ENCODE data around the gene DRC1. TPM values are rescaled to one million over a fixed set of nuclear protein-coding genes. Genes with fewer than 3 reads are reported as not detected.

DRC1 gene
- total RNA-seq, 1 experiment from 2014 or later, result 0.20 TPM

DNA sequence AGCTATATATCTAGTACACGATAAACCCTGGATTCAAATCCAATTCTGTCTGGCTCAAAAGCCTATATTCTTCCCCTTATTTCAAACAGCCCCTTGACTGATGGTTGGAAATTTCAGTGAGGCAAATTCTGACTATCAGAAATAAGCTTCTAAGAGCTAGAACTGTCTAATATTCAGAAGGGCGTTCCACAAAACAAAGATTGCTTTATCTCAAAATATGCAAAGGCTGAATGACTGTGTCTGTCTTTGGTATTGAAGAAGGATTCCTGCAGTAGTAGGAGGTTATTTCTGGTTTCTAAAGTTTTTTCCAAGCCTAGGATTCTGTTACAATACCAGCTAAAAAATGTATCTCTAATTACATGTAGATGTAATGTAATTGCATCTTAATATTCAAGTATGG, 31.1 kb downstream of the DRC1 start:
- no peak for DNase-seq (ENCODE audit: low read depth)
- in situ Hi-C loops (cut with HindIII; ENCODE audit: low pct_unique_long_range_greater_than_20kb, low sequenced_read_pairs), result no loop called here

DNA sequence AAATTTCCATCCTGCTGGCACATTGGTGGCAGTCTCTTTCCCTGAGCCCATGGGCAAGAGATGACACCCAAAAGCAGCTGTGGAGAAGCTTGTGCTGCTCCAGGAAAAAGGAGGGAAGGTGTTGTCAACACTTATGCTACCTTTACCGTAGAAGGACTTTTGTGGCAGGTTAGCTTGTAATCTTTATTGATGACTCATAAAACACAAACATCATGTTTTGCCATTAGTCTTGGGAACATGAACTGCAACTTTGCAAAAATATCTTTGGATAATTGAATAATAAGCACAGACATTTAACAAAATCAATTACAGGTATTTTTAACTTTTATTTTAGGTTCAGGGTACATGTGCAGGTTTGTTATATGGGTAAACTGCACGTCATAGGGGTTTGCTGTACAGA, 33.4 kb downstream of the DRC1 start:
- DNase-seq (ENCODE audit: low read depth), result no peak

DNA sequence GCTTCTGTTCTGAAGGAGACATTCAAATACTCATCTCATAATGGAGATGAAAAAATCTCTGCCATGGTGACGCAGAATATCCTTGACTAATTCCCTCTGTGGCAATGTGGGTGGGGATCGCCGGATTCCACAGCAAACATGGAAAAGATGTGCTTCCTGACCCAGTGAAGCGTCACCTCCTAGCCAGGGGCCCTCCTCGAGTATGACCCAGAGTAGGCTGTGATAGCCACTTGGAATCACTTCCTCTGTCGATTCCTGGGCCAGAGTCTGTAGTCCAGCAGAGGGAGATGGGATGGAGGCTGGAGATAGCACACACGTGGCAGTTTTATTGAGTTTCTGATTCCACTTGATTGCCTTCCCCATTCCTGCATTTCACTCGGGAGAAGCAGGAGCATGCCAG, 36.8 kb downstream of the DRC1 start:
- peak; percentile 78 for DNase-seq (ENCODE audit: low read depth)
- in situ Hi-C loops (cut with HindIII; ENCODE audit: low pct_unique_long_range_greater_than_20kb, low sequenced_read_pairs), result no loop called here

More for the DNA sequence above, 33.4 kb downstream of the DRC1 start:
- in situ Hi-C loops (cut with HindIII; ENCODE audit: low pct_unique_long_range_greater_than_20kb, low sequenced_read_pairs), result no loop called here

DNA sequence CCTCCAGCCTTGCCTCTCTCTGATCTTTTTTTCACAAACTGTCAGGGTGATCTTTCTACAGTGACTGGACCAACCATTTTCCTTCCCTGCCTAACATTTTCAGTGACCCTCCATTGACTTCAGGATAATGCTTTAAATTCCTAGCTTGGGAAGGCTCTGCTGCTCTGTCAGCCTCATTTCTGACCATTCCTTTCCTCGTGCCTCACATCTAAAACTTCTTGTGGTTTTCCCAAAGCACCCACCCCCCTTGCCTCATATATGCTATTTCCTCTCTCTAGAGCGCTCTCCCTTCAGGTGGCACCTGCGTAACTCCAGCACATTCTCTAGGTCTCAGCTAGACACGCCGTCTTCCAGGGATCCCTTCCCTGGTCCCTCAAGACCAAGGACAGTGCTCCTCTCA, 37.2 kb downstream of the DRC1 start:
- no peak for DNase-seq (ENCODE audit: low read depth)
- in situ Hi-C loops (cut with HindIII; ENCODE audit: low pct_unique_long_range_greater_than_20kb, low sequenced_read_pairs), result no loop called here

DNA sequence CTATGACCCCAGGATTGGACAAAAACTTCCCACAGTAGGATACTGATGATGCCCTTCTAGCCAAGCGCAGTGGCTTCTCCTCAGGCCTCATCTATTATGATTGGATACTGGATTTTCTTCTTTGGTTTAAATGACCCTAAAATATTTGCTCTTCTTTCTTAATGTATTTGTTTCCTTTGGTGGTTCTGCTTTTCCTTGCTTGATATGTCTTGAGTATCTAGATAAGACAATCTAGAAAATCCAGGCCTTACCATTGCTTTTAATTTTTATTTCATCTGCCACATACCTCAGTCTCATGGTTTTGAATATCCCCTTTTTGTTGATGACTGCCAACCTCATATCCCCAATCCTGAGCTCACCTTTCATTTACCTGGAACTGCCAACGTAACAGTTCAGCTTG, 40.6 kb downstream of the DRC1 start:
- DNase-seq (ENCODE audit: low read depth), result no peak
- in situ Hi-C loops (cut with HindIII; ENCODE audit: low pct_unique_long_range_greater_than_20kb, low sequenced_read_pairs), result no loop called here

DNA sequence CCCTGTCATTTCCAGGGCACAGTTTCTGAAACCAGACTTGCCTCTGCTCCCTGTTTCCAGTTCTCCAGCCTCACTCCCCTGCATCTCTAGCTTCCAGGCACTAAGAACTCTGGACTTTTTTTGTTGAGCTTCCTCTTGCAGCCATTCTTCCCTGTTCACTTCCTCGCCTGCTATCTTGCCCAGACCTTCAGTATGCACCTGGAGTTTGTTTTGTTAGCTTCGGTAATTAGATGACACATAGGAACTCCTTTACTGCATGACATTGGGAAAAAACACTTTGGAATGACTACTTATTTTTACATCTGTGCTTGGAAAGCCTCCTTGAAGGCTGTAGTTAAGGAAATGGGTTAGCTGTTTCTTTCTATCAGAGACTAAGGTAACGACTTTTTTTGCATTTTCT, 41.0 kb downstream of the DRC1 start:
- in situ Hi-C loops (cut with HindIII; ENCODE audit: low pct_unique_long_range_greater_than_20kb, low sequenced_read_pairs), result no loop called here
- peak; percentile 55 for DNase-seq (ENCODE audit: low read depth)

DNA sequence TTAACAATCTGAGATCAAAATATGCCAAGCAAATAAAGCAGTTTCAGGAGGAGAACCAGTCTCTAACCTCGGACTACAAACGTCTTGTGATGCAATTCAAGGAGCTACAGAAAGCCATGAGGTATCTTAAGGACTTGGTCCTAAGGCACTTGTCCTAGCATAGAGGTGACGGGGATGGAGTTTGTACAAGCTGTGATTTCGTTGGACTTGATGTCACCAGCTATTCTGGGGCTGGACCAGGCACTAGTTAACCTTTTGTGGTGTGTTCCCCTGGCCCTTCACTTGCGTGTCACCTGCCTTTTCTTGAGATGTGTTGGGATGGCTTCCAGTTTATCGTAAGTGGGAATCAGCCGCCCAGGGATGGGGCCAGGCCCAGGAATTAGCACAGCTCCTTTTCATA, 42.5 kb downstream of the DRC1 start:
- in situ Hi-C loops (cut with HindIII; ENCODE audit: low pct_unique_long_range_greater_than_20kb, low sequenced_read_pairs), result no loop called here
- no peak for DNase-seq (ENCODE audit: low read depth)

DNA sequence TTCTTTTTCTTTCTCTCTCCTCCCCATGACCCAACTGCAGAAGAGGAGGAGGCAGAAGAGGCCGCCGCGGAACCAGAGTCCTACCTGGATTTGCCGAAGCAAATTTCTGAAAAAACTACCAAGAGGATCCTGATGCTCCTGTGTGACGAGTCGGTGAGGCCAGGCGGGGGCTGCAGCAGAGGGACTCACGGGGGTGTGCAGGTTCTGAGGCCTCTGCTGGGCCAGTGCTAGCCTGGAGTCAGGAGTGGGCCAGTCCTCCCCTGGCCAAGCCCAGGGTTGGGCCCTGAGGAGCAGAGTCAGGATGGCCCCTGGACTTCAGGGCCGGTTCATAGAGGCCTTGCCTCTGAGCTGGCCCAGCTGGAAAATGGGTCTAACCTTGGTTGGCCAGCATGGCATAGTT, 46.9 kb downstream of the DRC1 start:
- DNase-seq (ENCODE audit: low read depth), result no peak
- in situ Hi-C loops (cut with HindIII; ENCODE audit: low pct_unique_long_range_greater_than_20kb, low sequenced_read_pairs), result no loop called here

DNA sequence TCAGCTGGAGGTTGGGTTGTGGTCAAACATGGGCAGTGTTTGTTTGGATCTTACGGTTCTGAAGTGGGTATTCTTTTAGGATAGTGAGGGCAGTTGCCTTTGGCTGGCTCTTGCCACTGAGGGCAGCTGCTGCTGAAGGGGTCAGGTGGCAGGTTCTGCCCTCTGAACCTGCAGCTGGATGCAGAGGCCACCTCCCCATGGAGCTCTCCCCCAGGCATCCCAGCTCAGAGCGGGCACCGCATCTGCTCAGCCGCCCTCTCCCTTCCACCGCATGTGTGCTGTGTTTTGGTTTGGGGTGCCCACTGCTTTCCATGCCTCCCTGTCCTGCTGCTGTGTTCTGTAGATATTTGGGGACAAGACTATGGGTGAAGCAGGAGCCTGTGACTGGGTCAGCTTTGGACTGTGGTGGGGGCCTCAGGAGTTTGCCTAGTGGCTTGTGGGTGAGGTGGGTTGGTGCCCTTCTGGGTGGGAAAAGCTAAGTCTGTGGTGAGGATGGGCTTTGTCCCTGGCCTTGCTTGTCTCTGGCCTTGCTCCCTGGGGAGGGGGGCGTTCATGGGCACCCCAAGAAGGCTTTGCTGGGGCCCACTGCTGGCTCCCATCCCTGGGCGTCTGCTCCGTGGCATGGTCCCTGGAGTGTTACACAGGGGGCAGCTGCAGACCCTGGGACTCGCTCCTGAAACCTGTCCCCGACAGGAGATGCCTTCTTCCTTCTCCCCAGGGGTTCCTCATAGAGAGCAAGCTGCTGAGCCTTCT, 47.7 kb downstream of the DRC1 start:
- no peak for DNase-seq (ENCODE audit: low read depth)
- in situ Hi-C loops (cut with HindIII; ENCODE audit: low pct_unique_long_range_greater_than_20kb, low sequenced_read_pairs), result no loop called here

DNA sequence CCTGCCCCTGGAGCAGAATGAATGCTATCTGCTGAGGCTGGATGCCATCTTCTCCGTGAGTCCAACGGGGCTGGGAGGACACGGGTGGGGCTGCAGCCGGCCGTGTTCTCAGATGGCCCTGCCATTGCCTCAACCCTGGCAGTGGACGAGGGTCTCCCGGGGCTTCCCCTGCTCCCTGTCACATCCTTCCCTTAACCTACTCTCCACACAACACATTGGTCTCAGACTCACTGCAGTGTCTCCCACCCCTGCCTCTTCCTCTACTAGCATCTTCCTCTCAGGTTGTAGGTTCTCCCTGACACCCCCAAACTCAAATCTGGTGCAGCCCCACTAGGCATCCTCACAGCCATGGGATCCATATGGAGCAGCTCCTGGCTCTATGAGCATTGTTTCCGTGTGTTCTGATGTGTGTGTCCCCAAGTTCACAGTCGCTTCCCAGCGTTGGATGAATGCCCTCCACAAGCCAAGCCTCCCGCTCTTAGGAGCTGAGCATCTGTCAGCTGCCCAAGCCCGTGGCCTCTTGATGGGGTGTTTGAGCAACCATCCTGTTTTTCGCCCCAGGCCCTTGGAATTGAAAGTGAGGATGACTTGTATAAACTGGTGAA, 48.4 kb downstream of the DRC1 start:
- in situ Hi-C loops (cut with HindIII; ENCODE audit: low pct_unique_long_range_greater_than_20kb, low sequenced_read_pairs), result no loop called here
- DNase-seq (ENCODE audit: low read depth), result no peak

DNA sequence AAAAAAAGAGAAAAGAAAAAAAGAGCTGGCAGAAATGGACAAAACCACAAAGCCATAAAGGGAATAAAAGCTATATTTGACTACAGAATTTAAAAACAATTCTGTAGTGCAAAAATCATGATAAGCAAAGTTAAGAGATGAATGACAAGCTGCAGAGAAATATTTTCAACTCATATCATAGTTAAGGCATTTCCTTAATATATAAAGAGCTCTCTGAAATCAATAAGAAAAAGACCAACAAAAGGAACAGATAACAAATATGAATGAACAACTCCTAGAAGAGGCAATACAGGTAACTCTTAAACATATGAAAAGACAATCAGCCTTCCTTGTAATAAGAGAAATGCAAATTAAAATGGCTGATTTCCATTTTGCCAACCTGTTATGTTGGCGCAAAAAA, 50.0 kb downstream of the DRC1 start:
- DNase-seq (ENCODE audit: low read depth), result no peak
- in situ Hi-C loops (cut with HindIII; ENCODE audit: low pct_unique_long_range_greater_than_20kb, low sequenced_read_pairs), result no loop called here

DNA sequence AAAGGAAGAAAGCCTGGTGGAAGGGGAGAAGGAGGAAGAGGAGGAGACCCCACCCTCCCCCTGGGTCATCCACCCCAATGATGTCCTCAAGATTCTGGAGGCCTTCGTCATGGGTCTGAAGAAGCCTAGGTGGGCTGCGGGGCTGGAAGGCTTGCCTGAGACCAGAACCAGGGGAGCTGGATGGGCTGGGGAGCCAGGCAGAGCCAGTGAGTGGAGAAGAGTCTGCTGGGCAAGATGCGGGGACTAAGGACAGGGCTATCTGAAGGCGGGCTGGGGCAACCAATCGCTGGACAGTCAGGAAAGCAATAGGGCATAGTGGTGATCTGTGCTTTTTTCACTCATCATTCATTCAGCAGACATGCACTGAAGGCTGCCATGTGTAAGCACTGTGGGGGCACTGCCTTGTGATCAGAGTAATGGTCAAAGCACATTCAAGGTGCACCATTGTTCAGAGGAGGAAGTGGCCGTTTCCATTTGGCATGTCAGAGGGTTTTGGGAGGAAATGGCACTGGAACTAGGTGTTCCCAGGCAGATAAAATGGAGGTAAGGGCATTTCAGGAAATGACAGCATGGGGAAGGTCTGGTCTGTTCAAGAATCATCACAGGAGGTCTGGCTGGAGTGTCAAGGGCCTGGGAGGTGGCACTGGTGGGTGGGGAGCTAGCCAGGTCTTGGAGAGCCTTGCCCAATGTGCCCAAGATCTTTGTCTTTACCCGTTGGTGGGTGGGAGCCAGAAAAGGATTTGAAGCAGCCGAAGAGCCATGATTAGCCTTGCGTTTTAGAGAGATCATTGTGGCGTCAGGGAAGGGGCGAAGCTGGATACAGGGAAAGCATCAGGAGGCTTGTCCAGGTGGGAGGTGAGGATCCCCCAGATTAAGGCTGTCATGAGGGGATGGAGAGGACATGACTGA, 52.0 kb downstream of the DRC1 start:
- no peak for DNase-seq (ENCODE audit: low read depth)
- in situ Hi-C loops (cut with HindIII; ENCODE audit: low pct_unique_long_range_greater_than_20kb, low sequenced_read_pairs), result no loop called here

DNA sequence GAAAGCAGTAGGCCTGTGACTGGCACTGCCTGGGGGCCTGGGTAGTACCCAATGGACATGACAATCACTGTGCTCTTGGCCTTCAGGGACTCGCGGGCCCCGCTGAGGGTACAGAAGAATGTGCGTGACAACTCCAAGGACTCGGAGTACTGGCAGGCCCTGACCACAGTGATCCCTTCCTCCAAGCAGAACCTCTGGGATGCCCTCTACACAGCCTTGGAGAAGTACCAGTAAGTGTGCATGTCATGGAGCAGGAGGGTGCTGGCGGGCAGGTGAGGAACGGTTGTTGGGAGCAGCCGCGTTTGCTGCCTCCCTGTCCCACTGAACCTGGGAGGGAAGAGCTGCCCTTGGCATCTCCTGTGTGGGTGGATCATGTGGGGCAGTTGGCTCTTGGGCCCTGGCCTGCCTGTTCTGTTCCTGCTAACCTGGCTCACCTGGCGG, 52.9 kb downstream of the DRC1 start:
- in situ Hi-C loops (cut with HindIII; ENCODE audit: low pct_unique_long_range_greater_than_20kb, low sequenced_read_pairs), result no loop called here

DNA sequence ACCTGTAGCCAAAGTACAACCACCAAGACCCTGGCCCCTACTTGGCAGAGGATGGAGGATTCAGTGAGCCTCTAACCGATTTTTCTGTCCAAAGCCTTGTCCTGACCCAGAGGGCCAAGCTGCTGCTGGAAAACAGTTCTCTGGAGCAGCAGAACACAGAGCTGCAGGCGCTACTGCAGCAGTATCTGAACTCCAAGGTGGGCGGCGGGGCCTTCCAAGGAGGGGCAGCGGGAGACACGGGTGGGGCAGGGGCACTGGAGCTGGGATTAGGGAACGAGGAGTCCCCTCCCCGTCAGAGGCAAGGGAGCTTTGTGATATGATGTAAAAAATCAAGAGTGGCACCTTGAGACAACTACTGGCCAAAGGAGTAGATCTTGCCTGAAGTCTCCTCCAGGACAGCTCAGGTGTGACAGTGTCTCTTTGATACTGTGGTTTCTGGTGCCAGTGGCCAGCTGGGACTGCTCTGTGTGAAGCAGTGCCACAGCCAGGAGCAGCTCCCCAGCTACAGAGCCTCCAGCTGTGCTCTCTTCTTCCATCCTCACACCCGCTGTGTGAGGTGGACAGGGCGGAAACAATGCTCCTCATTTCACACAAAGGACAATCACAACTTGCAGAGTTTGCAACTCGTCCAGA, 53.4 kb downstream of the DRC1 start:
- no peak for DNase-seq (ENCODE audit: low read depth)
- in situ Hi-C loops (cut with HindIII; ENCODE audit: low pct_unique_long_range_greater_than_20kb, low sequenced_read_pairs), result no loop called here

More for the DNA sequence above, 52.9 kb downstream of the DRC1 start:
- DNase-seq (ENCODE audit: low read depth), result no peak

DNA sequence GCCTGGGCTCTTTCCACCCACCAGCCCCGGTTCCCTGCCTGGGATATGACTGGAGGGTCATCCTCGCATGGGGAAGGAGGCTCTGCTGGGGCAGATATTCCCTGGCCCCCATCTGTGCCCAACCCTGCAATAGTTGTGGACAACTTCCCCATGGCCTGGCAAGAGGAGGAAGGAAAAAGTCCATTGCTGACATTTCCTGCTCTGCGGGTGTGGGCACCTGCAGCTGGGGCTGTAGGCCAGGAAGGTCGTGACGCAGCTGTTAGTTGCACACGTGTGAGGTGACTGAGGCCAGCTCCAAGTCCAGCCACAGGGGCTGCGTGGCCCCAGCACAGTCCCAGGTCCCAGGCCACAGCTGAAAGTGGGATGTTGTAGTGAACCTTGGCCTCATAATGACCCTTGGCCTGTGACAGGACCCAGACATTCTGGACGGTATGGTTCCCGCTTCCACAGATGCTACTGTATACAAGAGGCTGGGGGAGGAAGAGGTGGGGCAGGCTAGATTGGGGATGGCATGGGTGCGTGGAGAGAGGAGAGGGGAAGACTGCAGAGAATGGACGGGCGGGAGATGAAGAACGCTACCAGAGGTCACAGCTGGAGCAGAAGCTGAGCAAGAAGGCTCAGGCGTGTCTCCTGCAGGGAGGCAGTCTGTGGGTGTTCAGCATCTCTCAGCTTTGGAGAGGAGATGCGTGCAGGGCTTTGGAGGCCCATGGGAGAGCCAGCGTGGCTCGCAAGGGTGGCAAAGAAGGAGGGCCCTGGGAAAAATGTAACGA, 54.1 kb downstream of the DRC1 start:
- DNase-seq (ENCODE audit: low read depth), result no peak
- in situ Hi-C loops (cut with HindIII; ENCODE audit: low pct_unique_long_range_greater_than_20kb, low sequenced_read_pairs), result no loop called here

DNA sequence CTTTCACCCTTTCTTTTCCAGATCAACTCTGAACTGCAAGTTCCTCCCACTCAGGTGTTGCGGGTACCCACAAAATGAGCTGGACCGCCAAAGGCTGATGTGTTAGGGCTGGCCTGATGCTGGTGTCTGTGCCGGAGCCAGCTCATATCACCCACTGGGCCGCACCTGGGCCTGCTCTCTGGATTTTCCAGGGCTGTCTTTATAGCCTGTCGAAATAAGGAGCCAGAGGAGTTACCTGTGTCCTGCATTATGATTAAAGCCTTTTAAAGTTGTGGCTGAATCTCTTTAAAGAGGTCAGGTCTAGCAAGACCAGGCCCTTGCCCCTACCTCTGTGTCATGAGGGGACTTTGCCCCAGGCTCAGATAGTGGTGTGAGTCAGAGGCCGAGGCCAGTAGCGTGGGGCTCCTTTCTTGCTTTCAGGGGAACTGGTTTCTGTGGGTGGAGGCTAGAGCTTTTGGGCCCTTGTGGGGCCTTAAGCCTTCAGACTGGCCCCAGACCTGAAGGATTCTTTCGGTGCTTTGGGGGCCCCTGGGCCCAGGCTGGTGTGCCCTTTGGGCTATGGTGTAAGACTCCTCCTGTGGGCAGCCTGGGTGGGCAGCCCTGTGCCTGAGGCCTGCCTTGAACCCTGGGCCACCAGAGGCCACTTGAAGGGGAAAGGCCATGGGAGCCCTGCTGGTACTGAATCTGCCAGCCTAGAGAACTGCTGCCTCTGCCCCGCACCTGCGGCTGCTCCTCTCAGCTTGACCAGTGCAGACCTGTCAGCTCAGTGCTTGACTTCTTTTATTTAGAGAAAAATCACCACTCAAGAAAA, 54.9 kb downstream of the DRC1 start:
- no peak for DNase-seq (ENCODE audit: low read depth)
- in situ Hi-C loops (cut with HindIII; ENCODE audit: low pct_unique_long_range_greater_than_20kb, low sequenced_read_pairs), result no loop called here

DNA sequence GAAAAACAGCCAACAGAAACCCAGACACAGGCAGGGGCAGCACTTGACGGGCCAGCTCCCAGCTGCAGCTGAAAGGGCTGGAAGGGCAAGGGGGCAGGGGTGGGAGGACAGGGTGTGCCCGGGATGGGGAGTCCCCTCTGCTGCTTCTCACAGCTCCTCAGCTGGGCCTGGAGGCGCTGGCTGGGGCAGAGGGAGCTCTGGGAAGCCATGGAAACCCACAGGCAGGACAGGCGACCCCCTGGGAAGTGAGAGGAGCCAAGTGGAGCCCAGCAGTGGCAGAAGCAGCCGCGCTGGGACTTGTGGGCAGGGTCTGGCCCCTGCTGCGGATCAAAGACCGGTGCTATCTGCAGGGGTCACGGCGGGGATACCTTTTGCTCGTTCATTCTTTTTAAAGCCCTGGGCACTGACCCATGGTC, 55.5 kb downstream of the DRC1 start:
- no peak for DNase-seq (ENCODE audit: low read depth)
- in situ Hi-C loops (cut with HindIII; ENCODE audit: low pct_unique_long_range_greater_than_20kb, low sequenced_read_pairs), result no loop called here
